Measurements from ENCODE around the gene PDE4D. TPM values are rescaled to one million over a fixed set of nuclear protein-coding genes. Genes with fewer than 3 reads are reported as not detected.

PDE4D gene
- total RNA-seq, 1 experiment from 2014 or later = 2.4 TPM

DNA sequence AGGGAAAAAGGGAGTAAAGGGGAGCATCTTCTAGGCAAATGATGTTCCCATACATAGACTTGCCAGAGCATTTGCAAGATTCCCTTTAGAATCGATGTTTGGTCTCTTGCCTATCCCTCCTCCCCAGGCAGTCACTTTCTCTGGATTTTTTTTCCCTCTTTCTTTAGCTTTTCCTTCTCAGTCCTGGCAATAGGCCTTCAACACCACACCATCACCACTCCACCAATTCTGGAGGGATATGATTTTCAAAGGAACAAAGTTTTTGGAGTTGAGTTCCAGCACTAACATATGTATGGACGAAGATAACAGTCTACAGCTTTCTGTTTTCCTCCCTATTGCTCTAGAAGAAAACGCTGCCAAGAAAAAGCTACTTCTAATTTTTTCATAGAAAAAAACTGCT is 377.4 kb downstream of the PDE4D start:
- intact Hi-C loops (cut with micrococcal nuclease; ENCODE audit: unreplicated experiment) (no loop called here), in situ Hi-C loops (cut with HindIII; ENCODE audit: low pct_unique_long_range_greater_than_20kb, low sequenced_read_pairs) (no loop called here)
- no peak for ATAC-seq

DNA sequence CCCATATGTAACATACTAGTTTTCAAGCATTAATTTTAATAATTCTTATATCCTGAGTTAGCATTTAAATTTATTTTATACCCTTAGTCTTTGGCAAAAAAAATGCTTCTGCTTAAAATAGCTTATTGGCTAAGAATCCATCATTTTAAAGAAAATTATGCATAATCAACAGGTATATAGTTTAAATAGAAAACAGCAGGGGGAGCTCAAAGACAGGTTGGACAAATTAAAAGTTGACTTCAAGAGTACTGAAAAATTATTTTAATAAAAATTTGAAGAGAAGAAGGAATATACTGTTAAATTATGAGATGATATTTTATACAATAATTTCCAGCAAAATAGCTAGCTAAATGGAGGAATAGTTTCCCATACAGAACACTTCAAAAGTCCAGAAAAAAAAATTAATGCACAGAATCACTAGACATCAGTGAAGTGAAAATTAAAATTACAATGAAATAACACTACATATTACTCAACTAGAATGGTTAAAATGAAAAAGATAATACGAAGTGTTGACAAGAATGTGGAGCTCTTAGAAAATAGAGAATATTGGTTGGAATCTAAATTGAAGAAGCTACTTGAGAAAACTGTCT is 387.1 kb downstream of the PDE4D start:
- Histone ChIP-seq H3K27me3 (ENCODE audit: control insufficient read depth, insufficient read depth, low read length) (no peaks in the 10 kb centered on the region), H3K36me3 (ENCODE audit: control insufficient read depth, insufficient read depth, low read length) (peaks cover 2% of the 10 kb centered on the region; the same call in 1 of the 2 replicates), H3K4me3 (ENCODE audit: low read depth in 2 of 2, low read length in 2 of 2) (no peak overlapping the region), H3K27ac (ENCODE audit: low read length) (no peak overlapping the region), H3K9me3 (ENCODE audit: control insufficient read depth, insufficient read depth, low read depth, low read length) (no peaks in the 10 kb centered on the region), H3K4me1 (ENCODE audit: control insufficient read depth, insufficient read depth, low read length) (no peaks in the 10 kb centered on the region)
- DNase-seq (ENCODE audit: low read depth, low spot score) (no peak), ATAC-seq (no peak)
- TF ChIP-seq, protein P1, sequence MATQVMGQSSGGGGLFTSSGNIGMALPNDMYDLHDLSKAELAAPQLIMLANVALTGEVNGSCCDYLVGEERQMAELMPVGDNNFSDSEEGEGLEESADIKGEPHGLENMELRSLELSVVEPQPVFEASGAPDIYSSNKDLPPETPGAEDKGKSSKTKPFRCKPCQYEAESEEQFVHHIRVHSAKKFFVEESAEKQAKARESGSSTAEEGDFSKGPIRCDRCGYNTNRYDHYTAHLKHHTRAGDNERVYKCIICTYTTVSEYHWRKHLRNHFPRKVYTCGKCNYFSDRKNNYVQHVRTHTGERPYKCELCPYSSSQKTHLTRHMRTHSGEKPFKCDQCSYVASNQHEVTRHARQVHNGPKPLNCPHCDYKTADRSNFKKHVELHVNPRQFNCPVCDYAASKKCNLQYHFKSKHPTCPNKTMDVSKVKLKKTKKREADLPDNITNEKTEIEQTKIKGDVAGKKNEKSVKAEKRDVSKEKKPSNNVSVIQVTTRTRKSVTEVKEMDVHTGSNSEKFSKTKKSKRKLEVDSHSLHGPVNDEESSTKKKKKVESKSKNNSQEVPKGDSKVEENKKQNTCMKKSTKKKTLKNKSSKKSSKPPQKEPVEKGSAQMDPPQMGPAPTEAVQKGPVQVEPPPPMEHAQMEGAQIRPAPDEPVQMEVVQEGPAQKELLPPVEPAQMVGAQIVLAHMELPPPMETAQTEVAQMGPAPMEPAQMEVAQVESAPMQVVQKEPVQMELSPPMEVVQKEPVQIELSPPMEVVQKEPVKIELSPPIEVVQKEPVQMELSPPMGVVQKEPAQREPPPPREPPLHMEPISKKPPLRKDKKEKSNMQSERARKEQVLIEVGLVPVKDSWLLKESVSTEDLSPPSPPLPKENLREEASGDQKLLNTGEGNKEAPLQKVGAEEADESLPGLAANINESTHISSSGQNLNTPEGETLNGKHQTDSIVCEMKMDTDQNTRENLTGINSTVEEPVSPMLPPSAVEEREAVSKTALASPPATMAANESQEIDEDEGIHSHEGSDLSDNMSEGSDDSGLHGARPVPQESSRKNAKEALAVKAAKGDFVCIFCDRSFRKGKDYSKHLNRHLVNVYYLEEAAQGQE (IDR thresholded peaks at IDR 0.05; ENCODE audit: insufficient read depth in 1 of 2, low read depth in 2 of 2, low read length in 1 of 2) = no peak
- no peak for TF ChIP-seq POLR2AphosphoS5 (IDR thresholded peaks at IDR 0.05; ENCODE audit: low read depth, low read length)
- TF ChIP-seq, protein P2, sequence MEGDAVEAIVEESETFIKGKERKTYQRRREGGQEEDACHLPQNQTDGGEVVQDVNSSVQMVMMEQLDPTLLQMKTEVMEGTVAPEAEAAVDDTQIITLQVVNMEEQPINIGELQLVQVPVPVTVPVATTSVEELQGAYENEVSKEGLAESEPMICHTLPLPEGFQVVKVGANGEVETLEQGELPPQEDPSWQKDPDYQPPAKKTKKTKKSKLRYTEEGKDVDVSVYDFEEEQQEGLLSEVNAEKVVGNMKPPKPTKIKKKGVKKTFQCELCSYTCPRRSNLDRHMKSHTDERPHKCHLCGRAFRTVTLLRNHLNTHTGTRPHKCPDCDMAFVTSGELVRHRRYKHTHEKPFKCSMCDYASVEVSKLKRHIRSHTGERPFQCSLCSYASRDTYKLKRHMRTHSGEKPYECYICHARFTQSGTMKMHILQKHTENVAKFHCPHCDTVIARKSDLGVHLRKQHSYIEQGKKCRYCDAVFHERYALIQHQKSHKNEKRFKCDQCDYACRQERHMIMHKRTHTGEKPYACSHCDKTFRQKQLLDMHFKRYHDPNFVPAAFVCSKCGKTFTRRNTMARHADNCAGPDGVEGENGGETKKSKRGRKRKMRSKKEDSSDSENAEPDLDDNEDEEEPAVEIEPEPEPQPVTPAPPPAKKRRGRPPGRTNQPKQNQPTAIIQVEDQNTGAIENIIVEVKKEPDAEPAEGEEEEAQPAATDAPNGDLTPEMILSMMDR (IDR thresholded peaks at IDR 0.05) = peak; percentile 31; the same call in 1 of the 2 replicates
- TF ChIP-seq TCF7L2 (IDR thresholded peaks at IDR 0.05; ENCODE audit: low read depth, low read length) = no peak
- no peak for TF ChIP-seq SIN3A (IDR thresholded peaks at IDR 0.05; ENCODE audit: borderline replicate concordance, insufficient read depth, low read depth, low read length)
- BruUV-seq (replicated peaks) = no TSS peak
- CTCF ChIA-PET = interaction anchor here (0.7 to 2.8 kb wide), 4 partner anchors 151 to 311 kb away, joined by 4 to 14 read pairs (median 4); no protein-coding TSS in a partner anchor
- in situ Hi-C loops (cut with HindIII; ENCODE audit: low pct_unique_long_range_greater_than_20kb, low sequenced_read_pairs) = no loop called here
- POLR2A ChIA-PET = no interaction called here
- intact Hi-C loops (cut with micrococcal nuclease; ENCODE audit: unreplicated experiment) = loop anchor here (1.0 to 5.0 kb wide), 2 partner anchors 167 to 291 kb away; no protein-coding TSS in a partner anchor

More for the DNA sequence above, 377.4 kb downstream of the PDE4D start:
- no peaks in the 10 kb centered on the region for H3K9me3 ChIP-seq (ENCODE audit: control insufficient read depth, insufficient read depth, low read depth, low read length)
- ChIA-PET POLR2A (no interaction called here), CTCF (no interaction called here)
- H3K4me1 ChIP-seq (ENCODE audit: control insufficient read depth, insufficient read depth, low read length) = no peaks in the 10 kb centered on the region
- TF ChIP-seq SIN3A (IDR thresholded peaks at IDR 0.05; ENCODE audit: borderline replicate concordance, insufficient read depth, low read depth, low read length) (no peak), TCF7L2 (IDR thresholded peaks at IDR 0.05; ENCODE audit: low read depth, low read length) (no peak), POLR2AphosphoS5 (IDR thresholded peaks at IDR 0.05; ENCODE audit: low read depth, low read length) (no peak)
- TF ChIP-seq, protein P1 (IDR thresholded peaks at IDR 0.05; ENCODE audit: insufficient read depth in 1 of 2, low read depth in 2 of 2, low read length in 1 of 2) = no peak
- TF ChIP-seq, protein P2 (IDR thresholded peaks at IDR 0.05) = no peak
- no TSS peak for BruUV-seq (replicated peaks)
- H3K27me3 ChIP-seq (ENCODE audit: control insufficient read depth, insufficient read depth, low read length) = no peaks in the 10 kb centered on the region
- no peak overlapping the region for H3K27ac ChIP-seq (ENCODE audit: low read length)
- DNase-seq (ENCODE audit: low read depth, low spot score) = no peak
- H3K4me3 ChIP-seq (ENCODE audit: low read depth in 2 of 2, low read length in 2 of 2) = no peak overlapping the region
- H3K36me3 ChIP-seq (ENCODE audit: control insufficient read depth, insufficient read depth, low read length) = no peaks in the 10 kb centered on the region
